ENCODE data around the gene JAML.
A peak's percentile ranks its signal among the peaks of the same experiment; 100 is the strongest.

Gene JAML

GRCh38 chr11:118145285-118146227 is 79.3 kb downstream of the JAML start:
- H3K27ac ChIP-seq, result no peak overlapping the region
- peak; percentile 77 to 80 for DNase-seq
- peak overlapping the region; percentile 48 to 58 for H3K4me3 ChIP-seq
- intact Hi-C loops (cut with DNase I; ENCODE audit: low total_unique reads), result no loop called here
- H3K36me3 ChIP-seq, result no peaks in the 10 kb centered on the region
- no peaks in the 10 kb centered on the region for H3K9me3 ChIP-seq
- H3K4me1 ChIP-seq, result peaks cover 0 to 15% (median 11%) of the 10 kb centered on the region in 4 donors
- TF ChIP-seq CTCF (IDR thresholded peaks at IDR 0.05), result peak; percentile 89 to 94
- H3K27me3 ChIP-seq, result peaks cover 0 to 59% of the 10 kb centered on the region in 2 donors

- H3K36me3 ChIP-seq, result no peaks in the 10 kb centered on the region
- peaks cover 0 to 64% of the 10 kb centered on the region in 2 donors for H3K27me3 ChIP-seq
- peak in 1 of 2 donors; percentile 13 for DNase-seq
- H3K9me3 ChIP-seq, result no peaks in the 10 kb centered on the region
- H3K4me3 ChIP-seq, result no peak overlapping the region
- H3K4me1 ChIP-seq, result peaks cover 0 to 15% (median 11%) of the 10 kb centered on the region in 4 donors
- TF ChIP-seq CTCF (IDR thresholded peaks at IDR 0.05), result no peak
- intact Hi-C loops (cut with DNase I; ENCODE audit: low total_unique reads), result no loop called here
- no peak overlapping the region for H3K27ac ChIP-seq
Observed at GRCh38 chr11:118144301-118145268, 80.2 kb downstream of the JAML start.
